ENCODE results near the gene ZFAND3. TPM values are rescaled to one million over a fixed set of nuclear protein-coding genes. Genes with fewer than 3 reads are reported as not detected.

Gene ZFAND3
- polyA plus RNA-seq, 3 donors = 11.5 to 21.1 (median 11.7) TPM

DNA sequence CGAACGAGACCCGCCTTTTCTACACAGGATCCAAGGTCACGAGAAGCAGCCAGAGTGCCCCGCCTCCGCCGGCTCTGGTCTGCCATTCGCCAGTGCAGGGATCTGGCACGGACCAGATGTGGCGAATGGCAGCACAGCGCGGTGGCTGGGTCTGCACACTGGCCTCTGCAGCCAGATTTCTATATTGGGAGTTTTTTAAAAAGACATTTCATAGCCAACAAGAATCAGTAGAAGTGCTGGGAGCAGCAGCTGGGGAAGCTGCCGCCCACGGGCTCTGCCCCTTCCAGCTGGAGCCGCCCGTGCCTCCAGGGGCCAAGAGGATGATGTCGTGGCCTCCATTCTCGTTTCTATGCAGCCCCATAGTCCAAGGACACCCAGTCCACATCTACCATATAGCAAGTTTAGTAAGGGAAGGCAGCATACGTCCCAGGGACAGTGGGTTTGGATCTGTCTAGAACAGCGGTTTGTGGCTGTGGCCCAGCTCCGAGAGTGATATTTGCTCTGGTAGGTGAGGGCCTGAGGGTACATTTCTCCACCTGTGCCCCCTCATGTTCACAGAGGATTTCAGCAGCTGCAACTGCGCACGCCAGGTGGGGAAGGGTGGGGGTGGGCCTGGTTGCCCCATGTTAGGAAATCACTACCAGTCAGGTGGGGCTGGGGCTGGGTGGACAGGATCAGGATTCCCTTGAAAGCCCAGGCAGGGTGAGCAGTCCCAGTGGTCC lies 333.7 kb downstream of the ZFAND3 start:
- Histone ChIP-seq H3K79me2 (ENCODE audit: insufficient read depth, low read length) (no peaks in the 10 kb centered on the region), H3K4me1 (ENCODE audit: control insufficient read depth in 1 of 2, insufficient read depth in 2 of 2, low read length in 2 of 2) (peaks cover 13 to 16% of the 10 kb centered on the region in 2 donors), H3K36me3 (replicated peaks in 1 of 2; ENCODE audit: control insufficient read depth in 1 of 2, insufficient read depth in 2 of 2, low read length in 2 of 2) (peaks cover 20 to 59% of the 10 kb centered on the region in 2 donors), H3K9me3 (replicated peaks in 1 of 2; ENCODE audit: control insufficient read depth in 1 of 2, insufficient read depth in 1 of 2, low read length in 2 of 2) (no peaks in the 10 kb centered on the region), H3K27me3 (ENCODE audit: control insufficient read depth in 2 of 2, insufficient read depth in 2 of 2, low read length in 2 of 2) (no peaks in the 10 kb centered on the region), H3K4me2 (replicated peaks; ENCODE audit: extremely low read depth, low read length, poor library complexity, severe bottlenecking) (no peak overlapping the region), H3K9ac (ENCODE audit: insufficient read depth, low read length, poor library complexity, severe bottlenecking) (no peak overlapping the region), H3K4me3 (replicated peaks in 1 of 3; ENCODE audit: low read depth in 2 of 3, low read length in 3 of 3) (no peak overlapping the region), H2AFZ (ENCODE audit: insufficient read depth, low read depth, low read length, poor library complexity, severe bottlenecking) (no peak overlapping the region), H3K27ac (ENCODE audit: low read depth in 1 of 2, low read length in 2 of 2) (peak overlapping the region in 1 of 2 donors; percentile 33), H4K20me1 (ENCODE audit: insufficient read depth, low read length) (peaks cover 85% of the 10 kb centered on the region)
- intact Hi-C loops (cut with micrococcal nuclease) = no loop called here
- Mint-ChIP-seq H3K4me1 (peaks cover 19% of the 10 kb centered on the region), H3K36me3 (peaks cover 38 to 65% of the 10 kb centered on the region in 2 donors), H3K27me3 (ENCODE audit: low read depth in 3 of 3) (peaks cover 0 to 6% (median 3%) of the 10 kb centered on the region in 3 donors), H3K4me3 (no peak overlapping the region), H3K9me3 (no peaks in the 10 kb centered on the region), H3K27ac (peak overlapping the region; percentile 51 to 85 (median 76))
- TF ChIP-seq, protein P1, sequence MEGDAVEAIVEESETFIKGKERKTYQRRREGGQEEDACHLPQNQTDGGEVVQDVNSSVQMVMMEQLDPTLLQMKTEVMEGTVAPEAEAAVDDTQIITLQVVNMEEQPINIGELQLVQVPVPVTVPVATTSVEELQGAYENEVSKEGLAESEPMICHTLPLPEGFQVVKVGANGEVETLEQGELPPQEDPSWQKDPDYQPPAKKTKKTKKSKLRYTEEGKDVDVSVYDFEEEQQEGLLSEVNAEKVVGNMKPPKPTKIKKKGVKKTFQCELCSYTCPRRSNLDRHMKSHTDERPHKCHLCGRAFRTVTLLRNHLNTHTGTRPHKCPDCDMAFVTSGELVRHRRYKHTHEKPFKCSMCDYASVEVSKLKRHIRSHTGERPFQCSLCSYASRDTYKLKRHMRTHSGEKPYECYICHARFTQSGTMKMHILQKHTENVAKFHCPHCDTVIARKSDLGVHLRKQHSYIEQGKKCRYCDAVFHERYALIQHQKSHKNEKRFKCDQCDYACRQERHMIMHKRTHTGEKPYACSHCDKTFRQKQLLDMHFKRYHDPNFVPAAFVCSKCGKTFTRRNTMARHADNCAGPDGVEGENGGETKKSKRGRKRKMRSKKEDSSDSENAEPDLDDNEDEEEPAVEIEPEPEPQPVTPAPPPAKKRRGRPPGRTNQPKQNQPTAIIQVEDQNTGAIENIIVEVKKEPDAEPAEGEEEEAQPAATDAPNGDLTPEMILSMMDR (IDR thresholded peaks at IDR 0.05) = no peak
- WGBS (ENCODE audit: insufficient coverage) = 91% methylated on average over 16 of the region's 23 CpGs
- DNase-seq = no peak

DNA sequence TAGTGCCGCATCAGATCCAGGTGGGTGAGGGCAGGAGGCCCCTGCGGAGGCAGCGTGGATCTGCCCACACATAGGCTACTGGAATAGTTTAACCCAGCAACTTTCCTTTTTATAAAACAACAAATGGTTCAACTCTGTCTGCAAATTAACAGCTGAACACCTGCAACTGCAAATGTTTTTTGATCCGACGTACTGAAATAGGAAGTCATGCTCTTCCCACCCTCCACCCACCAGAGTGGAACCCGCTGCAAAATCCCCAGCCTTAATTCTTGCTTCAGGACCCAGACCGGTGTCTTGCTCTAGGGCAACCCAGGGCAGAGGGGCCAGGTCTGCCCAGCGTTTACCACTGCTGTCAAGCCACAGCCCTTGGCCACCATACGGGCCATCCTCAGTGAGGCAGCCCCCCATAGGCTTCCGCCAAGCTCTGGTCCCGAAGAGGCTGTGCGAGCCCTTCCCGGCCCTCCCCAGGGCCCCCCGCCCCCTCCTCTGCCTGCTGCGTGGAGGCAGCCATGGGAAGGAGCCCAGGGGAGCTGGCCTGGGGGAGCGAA lies 334.3 kb downstream of the ZFAND3 start:
- H4K20me1 ChIP-seq (ENCODE audit: insufficient read depth, low read length) = peaks cover 84% of the 10 kb centered on the region

More for the DNA sequence above, 334.3 kb downstream of the ZFAND3 start:
- Histone ChIP-seq H3K27ac (ENCODE audit: low read depth in 1 of 2, low read length in 2 of 2) (peak overlapping the region in 1 of 2 donors; percentile 83), H3K27me3 (ENCODE audit: control insufficient read depth in 2 of 2, insufficient read depth in 2 of 2, low read length in 2 of 2) (no peaks in the 10 kb centered on the region), H3K9me3 (replicated peaks in 1 of 2; ENCODE audit: control insufficient read depth in 1 of 2, insufficient read depth in 1 of 2, low read length in 2 of 2) (no peaks in the 10 kb centered on the region), H3K4me1 (ENCODE audit: control insufficient read depth in 1 of 2, insufficient read depth in 2 of 2, low read length in 2 of 2) (peaks cover 13 to 16% of the 10 kb centered on the region in 2 donors), H3K36me3 (replicated peaks in 1 of 2; ENCODE audit: control insufficient read depth in 1 of 2, insufficient read depth in 2 of 2, low read length in 2 of 2) (peaks cover 20 to 52% of the 10 kb centered on the region in 2 donors), H3K4me3 (replicated peaks in 1 of 3; ENCODE audit: low read depth in 2 of 3, low read length in 3 of 3) (no peak overlapping the region), H3K9ac (ENCODE audit: insufficient read depth, low read length, poor library complexity, severe bottlenecking) (no peak overlapping the region), H2AFZ (ENCODE audit: insufficient read depth, low read depth, low read length, poor library complexity, severe bottlenecking) (no peak overlapping the region), H3K79me2 (ENCODE audit: insufficient read depth, low read length) (no peaks in the 10 kb centered on the region), H3K4me2 (replicated peaks; ENCODE audit: extremely low read depth, low read length, poor library complexity, severe bottlenecking) (no peak overlapping the region)
- H3K27me3 Mint-ChIP-seq (ENCODE audit: low read depth in 3 of 3) = peaks cover 0 to 6% (median 0%) of the 10 kb centered on the region in 3 donors
- peaks cover 23% of the 10 kb centered on the region for H3K4me1 Mint-ChIP-seq
- WGBS (ENCODE audit: insufficient coverage) = 75% methylated on average over 11 of the region's 16 CpGs
- peaks cover 0 to 3% (median 0%) of the 10 kb centered on the region in 7 donors for H3K9me3 Mint-ChIP-seq
- H3K4me3 Mint-ChIP-seq = no peak overlapping the region
- DNase-seq = no peak
- TF ChIP-seq, protein P1 (IDR thresholded peaks at IDR 0.05) = no peak
- H3K36me3 Mint-ChIP-seq = peaks cover 32 to 64% of the 10 kb centered on the region in 2 donors
- intact Hi-C loops (cut with micrococcal nuclease) = no loop called here
- H3K27ac Mint-ChIP-seq = peak overlapping the region in 6 of 7 donors; percentile 63 to 84 (median 76)

All from CD14-positive monocyte (primary cell).